GM10248 (cell line): Measurements from ENCODE around the gene TEX9.

Experiments
- CTCF ChIA-PET: fragments of 300-600 bp; sonication (Branson Sonifier 250); formaldehyde crosslinking; extraction: SDS; loops from one replicate; lab custom pipeline; 2021; ENCODE audit warnings: antibody characterized with exemption; lab: Yijun Ruan, JAX
- POLR2A ChIA-PET: fragments of 350-650 bp; sonication (Branson Sonifier 250); formaldehyde crosslinking; extraction: SDS; loops from one replicate; lab custom pipeline; 2020; ENCODE audit warnings: antibody characterized with exemption; lab: Yijun Ruan, JAX
- DNase-seq: peaks from one replicate; pipeline ENCODE4 v3.0.0; 2012; ENCODE audit errors: extremely low spot score
- CTCF ChIP-seq: IDR thresholded peaks from 2 replicates; pipeline ENCODE4 v1.5.1; 2012; ENCODE audit warnings: mild to moderate bottlenecking, low read depth; ENCODE audit errors: extremely low read depth, missing control alignments, control extremely low read depth

TEX9 gene

DNA sequence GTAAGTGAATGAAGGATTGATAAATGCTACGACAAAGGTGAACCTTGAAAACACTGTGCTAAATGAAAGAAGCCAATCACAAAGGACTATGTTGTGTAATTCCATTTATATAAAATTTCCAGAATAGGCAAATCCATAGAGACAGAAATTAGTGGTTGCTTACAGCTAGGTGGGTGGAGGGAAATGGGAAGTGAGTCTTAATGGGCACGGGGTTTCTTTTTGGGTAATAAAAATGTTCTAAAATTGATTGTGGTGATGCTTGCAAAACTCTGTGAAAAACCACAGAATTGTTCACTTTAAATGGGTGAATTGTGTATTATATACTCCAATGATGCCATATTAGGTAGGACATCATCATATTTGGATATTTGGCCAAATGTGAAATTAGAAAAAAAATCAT is 20.9 kb upstream of the TEX9 start:
- DNase-seq, result no peak
- POLR2A ChIA-PET, result no interaction called here
- CTCF ChIA-PET, result no interaction called here
- no peak for TF ChIP-seq CTCF

DNA sequence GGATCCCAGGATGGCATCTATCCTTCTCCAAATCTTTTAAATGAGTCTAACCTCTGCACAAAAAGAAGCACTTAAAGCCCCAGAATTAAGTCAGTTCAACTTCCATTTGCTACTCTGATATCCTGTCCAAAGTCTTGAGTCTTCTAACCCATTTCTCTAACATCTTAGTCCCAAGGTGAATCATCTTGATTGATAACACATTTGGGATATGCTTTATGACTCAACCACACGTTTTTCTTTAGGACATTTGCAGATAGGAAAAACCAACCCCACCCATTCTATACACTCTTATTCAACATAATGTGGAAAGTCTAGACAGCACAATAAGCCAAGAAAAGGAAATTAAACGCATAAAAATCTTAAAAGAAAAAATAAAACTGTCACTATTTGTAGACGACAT is 18.8 kb upstream of the TEX9 start:
- DNase-seq, result no peak
- no peak for TF ChIP-seq CTCF
- POLR2A ChIA-PET, result no interaction called here
- CTCF ChIA-PET, result interaction anchor here (1.6 kb wide), 1 partner anchor 52 kb away, joined by 3 read pairs; no protein-coding TSS in a partner anchor

GRCh38 chr15:56349554-56349953 is 15.7 kb upstream of the TEX9 start:
- ChIA-PET CTCF (interaction anchor here (0.6 to 1.4 kb wide), 2 partner anchors 9 to 11 kb away, joined by 3 to 4 read pairs; no protein-coding TSS in a partner anchor), POLR2A (no interaction called here)
- no peak for TF ChIP-seq CTCF
- DNase-seq, result no peak

- no peak for TF ChIP-seq CTCF
- ChIA-PET POLR2A (no interaction called here), CTCF (interaction anchor here (1.0 to 1.5 kb wide), 3 partner anchors 11 to 101 kb away, joined by 3 to 4 read pairs (median 3); no protein-coding TSS in a partner anchor)
- no peak for DNase-seq
Measured at GRCh38 chr15:56351353-56351752, 13.9 kb upstream of the TEX9 start.

GRCh38 chr15:56351957-56352506 is 13.2 kb upstream of the TEX9 start:
- ChIA-PET POLR2A (no interaction called here), CTCF (interaction anchor here (1.0 to 1.1 kb wide), 2 partner anchors 14 to 102 kb away, joined by 3 to 4 read pairs; no protein-coding TSS in a partner anchor)
- no peak for TF ChIP-seq CTCF
- DNase-seq, result no peak

- CTCF ChIA-PET, result no interaction called here
Measured at GRCh38 chr15:56353119-56353518, 12.1 kb upstream of the TEX9 start.

More at GRCh38 chr15:56353119-56353518, 12.1 kb upstream of the TEX9 start:
- no peak for DNase-seq
- TF ChIP-seq CTCF, result no peak
- POLR2A ChIA-PET, result no interaction called here
